HG03064 (cell line): ENCODE data around the gene SFMBT2.

Experiments
- ATAC-seq: cut with Tn5 transposase; IDR thresholded peaks from one replicate; pipeline ENCODE4 v1.9.1; 2021; ENCODE audit warnings: low read depth; ENCODE audit not compliant: unreplicated experiment

Gene SFMBT2

GRCh38 chr10:7426349-7426748 is 15.5 kb upstream of the SFMBT2 start:
- no peak for ATAC-seq

GRCh38 chr10:7425691-7426090 is 14.9 kb upstream of the SFMBT2 start:
- ATAC-seq = no peak

GRCh38 chr10:7424919-7425318 is 14.1 kb upstream of the SFMBT2 start:
- no peak for ATAC-seq

GRCh38 chr10:7424315-7424714 is 13.5 kb upstream of the SFMBT2 start:
- no peak for ATAC-seq

- ATAC-seq = no peak
These were observed 12.7 kb upstream of the SFMBT2 start for GRCh38 chr10:7423521-7423920.

GRCh38 chr10:7421526-7421925 is 10.7 kb upstream of the SFMBT2 start:
- ATAC-seq = no peak

GRCh38 chr10:7419998-7420397 is 9.2 kb upstream of the SFMBT2 start:
- no peak for ATAC-seq

GRCh38 chr10:7417807-7418206 is 7.0 kb upstream of the SFMBT2 start:
- ATAC-seq = no peak

GRCh38 chr10:7417103-7417623 is 6.3 kb upstream of the SFMBT2 start:
- ATAC-seq = no peak

GRCh38 chr10:7414766-7415165 is 3.9 kb upstream of the SFMBT2 start:
- ATAC-seq = no peak

- no peak for ATAC-seq
These were observed 2.1 kb upstream of the SFMBT2 start for GRCh38 chr10:7412928-7413282.

GRCh38 chr10:7412237-7412927 is 1.5 kb upstream of the SFMBT2 start:
- no peak for ATAC-seq

- ATAC-seq = no peak
These were observed 866 bp upstream of the SFMBT2 start for GRCh38 chr10:7411671-7412128.

- ATAC-seq = no peak
These were observed 453 bp downstream of the SFMBT2 start for GRCh38 chr10:7410301-7410861.

- ATAC-seq = no peak
These were observed 1.1 kb downstream of the SFMBT2 start for GRCh38 chr10:7409732-7410168.

- no peak for ATAC-seq
These were observed 1.6 kb downstream of the SFMBT2 start for GRCh38 chr10:7409045-7409731.

GRCh38 chr10:7408291-7409044 is 2.4 kb downstream of the SFMBT2 start:
- peak; percentile 38 for ATAC-seq

- peak; percentile 10 for ATAC-seq
These were observed 3.2 kb downstream of the SFMBT2 start for GRCh38 chr10:7407368-7408290.

GRCh38 chr10:7406712-7407333 is 4.0 kb downstream of the SFMBT2 start:
- ATAC-seq = no peak
